GM12878 (cell line): ENCODE results near the gene ELL. TPM values are rescaled to one million over a fixed set of nuclear protein-coding genes. Genes with fewer than 3 reads are reported as not detected.

Source experiments
- ATAC-seq: fragments of 200-7000 bp; cut with Tn5 transposase; 3 replicates; pipeline ENCODE4 v1.9.1; 2020; ENCODE audit warnings: mild to moderate bottlenecking, moderate library complexity
- BruUV-seq: library from RNA; stranded (reverse); fragments of 400-500 nt; replicated peaks from 2 replicates; lab custom pipeline; 2021; lab: Mats Ljungman, UMichigan
- CTCF ChIA-PET: fragments of 300-600 bp; sonication (Branson Sonifier 250); formaldehyde crosslinking; extraction: SDS; loops from one replicate; lab custom pipeline; 2021; ENCODE audit warnings: inconsistent platforms; lab: Yijun Ruan, JAX
- POLR2A ChIA-PET: fragments of 350-600 bp; formaldehyde crosslinking; extraction: SDS; loops from one replicate; lab custom pipeline; 2021; ENCODE audit warnings: inconsistent platforms; lab: Charles Lee
- RAD21 ChIA-PET: fragments of 300-600 bp; sonication (Branson Sonifier 250); formaldehyde crosslinking; loops from one replicate; lab custom pipeline; 2023; ENCODE audit warnings: antibody characterized with exemption; ENCODE audit not compliant: unreplicated experiment; lab: Charles Lee
- SMC1A ChIA-PET: fragments of 300-600 bp; sonication (Branson Sonifier 250); formaldehyde crosslinking; loops from one replicate; lab custom pipeline; 2023; ENCODE audit not compliant: unreplicated experiment, uncharacterized antibody; lab: Charles Lee
- DNase-seq: peaks from one replicate; pipeline ENCODE4 v3.0.0-alpha.2; 2011; ENCODE audit warnings: low read depth, low spot score
- FAIRE-seq: peaks from 3 replicates; lab custom pipeline; 2011; peaks lifted over from hg19 to GRCh38; lab: Jason Lieb, UNC
- H2AFZ ChIP-seq: 2 replicates; pipeline ENCODE4 v1.6.0; 2011; ENCODE audit warnings: low read depth, low read length, control low read depth; ENCODE audit not compliant: control insufficient read depth
- H3K27ac ChIP-seq: 2 replicates; pipeline ENCODE4 v1.5.1; 2011; ENCODE audit warnings: control low read depth; ENCODE audit not compliant: control insufficient read depth, insufficient read depth
- H3K27me3 ChIP-seq, 2 experiments: replicated peaks in 1 of 2; 2 replicates each; pipeline versions ENCODE4 v1.6.0 to v1.6.1; 2011; ENCODE audit warnings: low read length in 1 of 2; ENCODE audit not compliant: control insufficient read depth in 2 of 2, insufficient read depth in 2 of 2
- H3K36me3 ChIP-seq, 2 experiments: 2 replicates each; pipeline ENCODE4 v1.5.1; 2011; ENCODE audit warnings: low read length in 1 of 2; ENCODE audit not compliant: control insufficient read depth in 2 of 2, insufficient read depth in 2 of 2
- H3K4me1 ChIP-seq: 2 replicates; pipeline ENCODE4 v1.6.1; 2011; ENCODE audit warnings: mild to moderate bottlenecking, low read length, moderate library complexity, mixed read lengths; ENCODE audit not compliant: control insufficient read depth, insufficient read depth
- H3K4me2 ChIP-seq: 2 replicates; pipeline ENCODE4 v1.6.0; 2011; ENCODE audit warnings: control low read depth; ENCODE audit not compliant: control insufficient read depth, insufficient read depth
- H3K4me3 ChIP-seq: fragments of 200-600 bp; sonication (generic); 2 replicates; pipeline ENCODE4 v1.5.1; 2016
- H3K79me2 ChIP-seq: 2 replicates; pipeline ENCODE4 v1.6.0; 2011; ENCODE audit warnings: low read length; ENCODE audit not compliant: control insufficient read depth, insufficient read depth
- H3K9ac ChIP-seq: 2 replicates; pipeline ENCODE4 v1.8.0; 2011; ENCODE audit warnings: low read length, control low read depth, mixed read lengths; ENCODE audit not compliant: control insufficient read depth, insufficient read depth
- H3K9me3 ChIP-seq: replicated peaks from 3 replicates; pipeline ENCODE4 v1.5.1; 2011; ENCODE audit warnings: mild to moderate bottlenecking, low read length; ENCODE audit not compliant: control insufficient read depth, insufficient read depth
- H4K20me1 ChIP-seq: 2 replicates; pipeline ENCODE4 v1.6.0; 2011; ENCODE audit not compliant: control insufficient read depth, insufficient read depth
- BCL11A ChIP-seq: IDR thresholded peaks from 2 replicates; pipeline ENCODE4 v1.6.1; 2011; ENCODE audit warnings: low read depth, low read length
- DPF2 ChIP-seq: fragments of 450-650 bp; IDR thresholded peaks from 2 replicates; pipeline ENCODE4 v1.6.1; 2017; ENCODE audit warnings: mild to moderate bottlenecking
- ETV6 ChIP-seq, 2 experiments: fragments of 450-650 bp in 1 of 2; IDR thresholded peaks in 1 of 2; conservative IDR thresholded peaks in 1 of 2; 2 replicates each; pipeline ENCODE4 v1.6.1; 2014; ENCODE audit warnings: antibody characterized with exemption in 1 of 2, borderline replicate concordance in 1 of 2, low read depth in 1 of 2, mild to moderate bottlenecking in 1 of 2, moderate library complexity in 1 of 2
- HSF1 ChIP-seq: fragments of 150-350 bp; IDR thresholded peaks from 2 replicates; pipeline ENCODE4 v1.6.1; 2014; ENCODE audit warnings: mild to moderate bottlenecking, low read depth, low read length
- KAT2A ChIP-seq: conservative IDR thresholded peaks from 2 replicates; pipeline ENCODE4 v1.6.1; 2011; ENCODE audit warnings: low read depth, low read length; ENCODE audit not compliant: control insufficient read depth
- NR2C2 ChIP-seq: IDR thresholded peaks from 2 replicates; pipeline ENCODE4 v1.6.1; 2011; ENCODE audit warnings: borderline replicate concordance, low read depth; ENCODE audit not compliant: control insufficient read depth, insufficient read length
- PAX5 ChIP-seq: IDR thresholded peaks from 2 replicates; pipeline ENCODE4 v1.6.1; 2011; ENCODE audit warnings: low read depth, low read length, borderline replicate concordance
- SMARCA5 ChIP-seq: fragments of 450-650 bp; IDR thresholded peaks from 2 replicates; pipeline ENCODE4 v1.6.1; 2017; ENCODE audit warnings: mild to moderate bottlenecking
- SUPT20H ChIP-seq: IDR thresholded peaks from 2 replicates; pipeline ENCODE4 v1.6.1; 2011; ENCODE audit warnings: low read depth, mild to moderate bottlenecking, low read length, moderate library complexity, borderline replicate concordance; ENCODE audit not compliant: control insufficient read depth
- USF1 ChIP-seq: IDR thresholded peaks from 2 replicates; pipeline ENCODE4 v1.6.1; 2011; ENCODE audit warnings: borderline replicate concordance, low read depth, mild to moderate bottlenecking, moderate library complexity, mixed read lengths, low read length; ENCODE audit not compliant: insufficient read depth; ENCODE audit errors: extremely low read length
- ZNF217 ChIP-seq: fragments of 450-650 bp; IDR thresholded peaks from 2 replicates; pipeline ENCODE4 v1.6.1; 2017; ENCODE audit warnings: antibody characterized with exemption, mild to moderate bottlenecking
- WGBS: methylation state at CpG from one replicate; pipeline ENCODE4 v1.1.6; 2016; ENCODE audit warnings: low lambda C conversion rate; ENCODE audit not compliant: insufficient replicate concordance, insufficient coverage; ENCODE audit errors: missing lambda C conversion rate; 5-methylcytosine and 5-hydroxymethylcytosine counted together
- in situ Hi-C: fragments of 300-500 bp; cut with MboI; formaldehyde crosslinking; loops from 9 replicates; pipeline ENCODE4 v1.14.3; 2018; ENCODE audit warnings: mixed read lengths
- intact Hi-C: fragments of 100-400 bp; cut with micrococcal nuclease; formaldehyde crosslinking; loops from one replicate; pipeline ENCODE4 v1.14.2; 2022; ENCODE audit not compliant: unreplicated experiment
- polyA plus RNA-seq, 11 experiments: library from polyadenylated mRNA; depleted of rRNA in 4 of 11; unstranded in 6 of 11; stranded (reverse) in 5 of 11; fragments of >200 nt; fragmentation: Nextera tagmentation in 4 of 11; fragmentation: Illumina TruSeq in 1 of 11; extraction: Ambion mirVana in 4 of 11; extraction: Trizol in 1 of 11; gene quantifications; 1 replicate in 1 of 11; 2 replicates in 10 of 11; pipeline versions ENCODE4 v1.2.1 to v1.2.3, GENCODE V29; 2011 to 2016; ENCODE audit warnings: inconsistent platforms in 2 of 11, missing spikeins in 2 of 11, low read depth in 1 of 11
- total RNA-seq, 4 experiments: library from RNA; depleted of rRNA in 3 of 4; stranded (reverse); fragments of >200 nt in 3 of 4; fragmentation: Illumina TruSeq in 1 of 4; extraction: Trizol in 1 of 4; gene quantifications; 2 replicates each; pipeline versions ENCODE4 v1.2.1 to v1.2.3, GENCODE V29; 2013 to 2021

The ELL gene
- total and polyA plus RNA-seq, 10 of the 15 experiments (the other 5 are each of a cell fraction or from before 2014, with no cell fraction given): 0.91 to 25.0 (median 9.1) TPM

GRCh38 chr19:18490728-18491127 lies 31.1 kb downstream of the ELL start:
- no TSS peak for BruUV-seq
- Histone ChIP-seq H3K4me3 (no peak overlapping the region), H3K4me1 (peaks cover 8% of the 10 kb centered on the region), H3K9ac (no peak overlapping the region), H3K36me3 (peaks cover 3% of the 10 kb centered on the region in 2 experiments; a peak in 3 of 4 replicates), H3K27ac (no peak overlapping the region), H3K4me2 (no peak overlapping the region), H2AFZ (no peak overlapping the region), H3K9me3 (no peaks in the 10 kb centered on the region), H3K79me2 (peaks cover 44% of the 10 kb centered on the region), H4K20me1 (peaks cover 9% of the 10 kb centered on the region), H3K27me3 (no peaks in the 10 kb centered on the region)
- ChIA-PET CTCF (interaction anchor here (1.7 kb wide), 1 partner anchor 11 kb away, joined by 3 read pairs; no protein-coding TSS in a partner anchor), SMC1A (no interaction called here), POLR2A (interaction anchor here (0.6 to 1.0 kb wide), 3 partner anchors 9 to 17 kb away, joined by 3 to 6 read pairs (median 3); no protein-coding TSS in a partner anchor), RAD21 (no interaction called here)
- no peak for FAIRE-seq
- in situ Hi-C loops (no loop called here), intact Hi-C loops (no loop called here)
- WGBS: 97% methylated on average over 6 of the region's 6 CpGs
- TF ChIP-seq DPF2 (no peak), USF1 (no peak), ZNF217 (no peak), NR2C2 (no peak), SMARCA5 (no peak)
- no peak for DNase-seq
- no peak for ATAC-seq

DNA sequence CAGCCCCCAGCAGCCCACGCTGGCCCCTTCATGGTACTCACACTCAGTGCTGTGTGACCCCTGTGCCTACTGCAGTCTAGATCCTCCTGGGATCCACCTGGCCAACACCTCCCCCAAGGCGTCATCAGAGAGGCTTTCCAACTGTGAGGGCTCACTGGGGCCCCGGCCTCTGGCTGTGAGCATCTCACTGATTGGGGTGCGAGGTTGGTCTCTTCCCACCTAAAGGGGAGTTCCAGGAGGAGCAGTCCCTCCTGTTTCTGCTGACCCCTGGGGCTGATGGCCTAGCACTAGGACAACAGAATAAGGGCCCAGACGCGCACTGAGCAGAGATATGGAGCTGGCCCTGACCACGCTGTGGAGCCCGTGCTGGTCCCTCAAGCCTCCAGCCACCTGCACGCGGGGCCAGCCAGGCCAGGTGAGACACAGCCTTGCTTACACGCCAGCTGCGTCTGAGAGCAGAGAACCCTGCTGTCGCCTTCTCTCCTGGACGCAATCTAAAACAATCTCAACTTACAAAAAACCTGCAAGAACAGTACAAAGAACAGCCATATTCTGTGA lies 32.2 kb downstream of the ELL start:
- intact Hi-C loops (no loop called here), in situ Hi-C loops (no loop called here)
- WGBS: 93% methylated on average over 14 of the region's 14 CpGs
- Histone ChIP-seq H3K4me3 (no peak overlapping the region), H3K9ac (no peak overlapping the region), H3K36me3 (peaks cover 3% of the 10 kb centered on the region in 2 experiments; a peak in 3 of 4 replicates), H3K79me2 (peaks cover 42% of the 10 kb centered on the region), H3K27ac (no peak overlapping the region), H3K4me2 (no peak overlapping the region), H3K9me3 (no peaks in the 10 kb centered on the region), H3K4me1 (peaks cover 2% of the 10 kb centered on the region), H4K20me1 (peaks cover 5% of the 10 kb centered on the region), H3K27me3 (no peaks in the 10 kb centered on the region), H2AFZ (no peak overlapping the region)
- no peak for ATAC-seq
- ChIA-PET CTCF (interaction anchor here (1.7 kb wide), 1 partner anchor 10 kb away, joined by 3 read pairs; no protein-coding TSS in a partner anchor), RAD21 (no interaction called here), SMC1A (no interaction called here), POLR2A (no interaction called here)
- BruUV-seq: no TSS peak
- no peak for DNase-seq
- FAIRE-seq: no peak
- TF ChIP-seq ETV6 (conservative IDR thresholded peaks at IDR 0.05 in 1 of 2, IDR thresholded peaks at IDR 0.05 in 1 of 2; ENCODE audit: borderline replicate concordance in 1 of 2, low read depth in 1 of 2) (no peak), SUPT20H (no peak), PAX5 (no peak), KAT2A (no peak), SMARCA5 (no peak), BCL11A (no peak), HSF1 (no peak)
